ENCODE measurements around the gene INPP5A.
"Not testable (repeated sequence)": the region's sequence is repeated elsewhere in the genome, so short reads cannot be mapped to it uniquely, and the experiment has no call there.

Gene INPP5A

GRCh38 chr10:132504501-132505272, 32.9 kb upstream of the INPP5A start:
- no peak for DNase-seq (ENCODE audit: low read depth)

GRCh38 chr10:132505546-132505945, 32.0 kb upstream of the INPP5A start:
- not testable (repeated sequence) for DNase-seq (ENCODE audit: low read depth)

DNA sequence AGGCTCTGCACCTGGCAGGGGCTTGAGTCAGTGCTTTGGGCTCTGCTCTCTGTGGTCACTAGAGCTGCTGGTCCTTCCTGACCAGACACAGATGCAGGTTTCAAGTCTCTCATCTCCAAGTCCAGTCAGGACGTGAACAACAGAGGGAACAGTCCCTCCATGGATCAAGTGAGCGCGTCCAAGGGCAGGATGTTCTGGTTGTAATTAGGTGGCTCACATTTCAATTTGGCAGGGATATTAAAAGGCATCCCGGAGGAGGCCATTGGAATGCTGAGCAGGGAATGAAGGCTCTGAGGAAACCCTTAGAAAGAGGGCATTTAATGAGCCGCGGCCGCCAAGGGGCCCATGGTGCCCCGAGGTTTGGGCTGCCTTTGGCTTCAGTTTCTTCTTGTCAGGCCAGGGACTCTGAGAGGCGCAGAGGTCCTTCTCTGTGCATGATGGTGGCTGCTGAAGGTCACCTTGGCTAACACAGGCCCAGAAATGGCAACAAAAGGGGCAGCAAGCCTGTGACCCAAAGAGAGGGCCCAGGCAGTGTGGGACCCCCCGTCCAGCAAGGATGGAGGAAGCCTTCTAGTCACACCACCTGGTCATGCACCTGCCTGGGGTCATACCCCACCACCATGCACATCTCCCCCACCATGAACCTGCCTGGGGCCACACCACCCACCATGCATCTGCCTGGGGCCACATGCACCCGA, 30.7 kb upstream of the INPP5A start:
- no peak for DNase-seq (ENCODE audit: low read depth)

- DNase-seq (ENCODE audit: low read depth): no peak
Measured at GRCh38 chr10:132507409-132507955, 30.1 kb upstream of the INPP5A start.

- DNase-seq (ENCODE audit: low read depth): no peak
Measured at GRCh38 chr10:132507956-132508490, 29.6 kb upstream of the INPP5A start.

DNA sequence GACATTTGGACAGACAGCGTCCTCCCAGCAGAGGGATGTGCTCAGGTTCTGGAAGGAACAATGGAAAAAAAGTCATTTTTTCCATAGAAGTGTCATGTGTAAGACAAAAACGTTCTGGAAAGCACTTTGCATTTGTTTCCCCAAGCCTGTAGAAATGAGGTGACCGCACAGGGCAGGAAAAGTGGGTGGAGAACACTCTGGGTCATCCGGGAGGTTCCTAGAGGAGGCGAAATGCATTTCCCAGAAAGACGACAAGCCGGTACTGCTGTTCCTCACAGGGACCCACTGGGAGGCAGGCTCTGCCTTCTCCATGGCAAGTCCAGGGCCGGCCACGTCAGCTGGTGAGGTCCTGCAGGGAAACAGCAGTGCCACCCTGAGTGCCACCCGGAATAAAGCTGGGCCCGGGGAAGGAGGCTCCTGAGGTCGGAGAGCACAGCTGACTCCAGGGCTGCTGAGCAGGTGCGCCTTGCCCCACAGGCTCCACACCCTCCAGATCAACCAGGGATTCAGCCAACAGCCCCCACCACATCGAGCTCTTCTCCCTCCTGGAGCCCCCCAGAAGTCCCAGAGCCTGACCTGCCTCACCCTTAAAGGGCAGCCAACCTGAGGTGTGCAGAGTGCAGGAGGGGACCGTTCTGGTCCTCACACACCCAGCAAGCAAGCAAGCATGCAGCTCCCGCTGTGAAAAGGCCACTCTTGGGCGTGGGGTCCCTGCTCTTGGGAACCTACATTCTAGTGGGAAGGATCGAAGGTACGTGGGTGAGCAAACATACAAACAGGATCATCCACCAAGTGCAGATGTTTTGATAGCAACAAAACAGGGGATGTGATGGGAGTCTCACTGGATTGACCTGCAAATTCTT, 28.8 kb upstream of the INPP5A start:
- no peak for DNase-seq (ENCODE audit: low read depth)

GRCh38 chr10:132509506-132510173, 27.9 kb upstream of the INPP5A start:
- DNase-seq (ENCODE audit: low read depth): no peak

- DNase-seq (ENCODE audit: low read depth): no peak
Measured at GRCh38 chr10:132510174-132510611, 27.4 kb upstream of the INPP5A start.

DNA sequence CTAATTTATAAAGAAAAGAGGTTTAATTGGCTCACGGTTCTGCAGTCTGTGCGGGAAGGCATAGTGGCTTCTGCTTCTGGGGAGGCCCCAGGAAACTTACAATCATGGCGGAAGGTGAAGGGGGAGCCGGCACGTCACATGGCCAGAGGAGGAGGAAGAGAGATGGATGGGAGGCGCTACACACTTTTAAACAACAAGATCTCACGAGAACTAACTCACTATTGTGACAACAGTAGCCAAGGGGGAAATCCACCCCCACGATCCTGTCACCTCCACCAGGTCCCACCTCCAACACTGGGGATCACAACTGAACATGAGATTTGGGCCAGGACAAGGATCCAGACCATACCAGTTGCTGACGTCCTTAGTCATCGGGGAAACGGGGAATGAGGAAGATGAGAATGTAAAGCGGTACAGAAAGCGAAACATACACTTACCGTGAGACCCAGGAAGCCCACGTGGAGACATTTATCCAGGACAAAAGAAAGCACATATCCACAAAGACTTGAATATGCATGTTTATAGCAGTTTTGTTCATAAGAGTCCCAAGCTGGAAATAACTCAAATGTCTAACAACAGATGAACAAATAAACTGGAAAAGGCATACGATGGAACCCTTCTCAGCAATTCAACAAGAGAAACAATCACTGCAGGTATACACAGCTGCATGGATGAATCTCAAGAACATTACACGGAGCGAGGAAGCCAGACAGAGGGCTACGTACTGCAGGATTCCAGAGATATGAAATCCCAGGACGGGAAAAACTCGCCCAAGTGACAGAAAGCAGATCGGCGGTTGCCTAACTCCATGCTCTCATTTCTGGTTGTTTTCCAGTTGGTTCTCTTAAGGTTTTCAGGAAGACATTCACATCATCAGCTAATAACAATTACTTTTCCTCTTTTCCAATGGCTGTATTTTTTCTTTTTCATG, 26.2 kb upstream of the INPP5A start:
- no peak for DNase-seq (ENCODE audit: low read depth)

DNA sequence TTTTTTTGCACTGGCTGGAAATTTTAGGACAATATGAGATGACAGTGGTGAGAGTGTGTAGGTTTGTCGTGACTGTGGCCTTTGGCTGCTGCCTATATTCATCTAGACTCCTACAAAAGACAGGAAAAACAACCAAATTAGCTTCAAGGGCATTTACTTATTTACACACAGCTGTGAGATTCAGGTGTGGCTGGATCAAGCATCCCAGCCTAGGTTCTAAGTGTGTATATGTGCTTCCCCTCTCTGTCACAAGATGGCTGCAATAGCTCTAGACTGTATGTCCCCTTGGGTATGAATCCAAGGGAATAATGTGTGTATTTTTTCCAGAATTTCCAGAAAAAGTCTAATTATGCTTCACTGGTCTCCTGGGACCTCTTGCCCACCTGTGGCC, 25.5 kb upstream of the INPP5A start:
- no peak for DNase-seq (ENCODE audit: low read depth)

- DNase-seq (ENCODE audit: low read depth): no peak
Measured at GRCh38 chr10:132512693-132513345, 24.8 kb upstream of the INPP5A start.

DNA sequence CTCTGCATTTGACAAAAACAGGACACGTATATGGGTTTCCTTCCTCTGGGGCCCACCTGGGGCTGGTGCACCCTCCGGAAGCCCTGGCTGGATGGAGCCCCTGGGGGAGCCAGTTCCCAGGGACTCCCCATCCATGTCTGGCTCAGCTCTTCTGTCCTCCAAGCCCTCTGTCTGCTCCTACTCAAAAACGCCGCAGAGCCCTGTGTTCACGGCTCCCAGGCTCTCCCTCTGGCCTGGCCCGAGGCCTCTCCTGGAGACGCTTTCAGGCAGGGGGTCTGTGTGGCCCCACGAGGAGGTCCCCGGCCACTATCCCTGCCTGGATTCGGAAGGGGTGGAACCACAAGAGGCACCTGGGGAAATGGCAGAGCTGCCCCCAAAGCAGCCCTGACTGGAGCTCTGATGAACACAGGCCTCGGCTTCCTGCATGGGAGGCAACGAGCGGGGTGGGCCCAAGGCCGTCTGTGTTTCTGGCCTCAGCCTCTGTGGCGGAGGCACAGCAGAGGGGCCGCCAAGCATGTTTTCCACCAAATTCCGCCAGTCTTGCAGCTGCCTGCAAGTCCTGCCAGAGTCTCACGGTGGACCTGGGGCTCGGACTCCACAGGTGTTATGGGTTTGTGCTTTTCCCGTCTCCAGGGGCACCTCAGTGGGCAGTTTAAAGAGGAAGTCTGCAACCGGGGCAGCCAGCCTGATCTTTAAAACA, 22.6 kb upstream of the INPP5A start:
- no peak for DNase-seq (ENCODE audit: low read depth)

DNA sequence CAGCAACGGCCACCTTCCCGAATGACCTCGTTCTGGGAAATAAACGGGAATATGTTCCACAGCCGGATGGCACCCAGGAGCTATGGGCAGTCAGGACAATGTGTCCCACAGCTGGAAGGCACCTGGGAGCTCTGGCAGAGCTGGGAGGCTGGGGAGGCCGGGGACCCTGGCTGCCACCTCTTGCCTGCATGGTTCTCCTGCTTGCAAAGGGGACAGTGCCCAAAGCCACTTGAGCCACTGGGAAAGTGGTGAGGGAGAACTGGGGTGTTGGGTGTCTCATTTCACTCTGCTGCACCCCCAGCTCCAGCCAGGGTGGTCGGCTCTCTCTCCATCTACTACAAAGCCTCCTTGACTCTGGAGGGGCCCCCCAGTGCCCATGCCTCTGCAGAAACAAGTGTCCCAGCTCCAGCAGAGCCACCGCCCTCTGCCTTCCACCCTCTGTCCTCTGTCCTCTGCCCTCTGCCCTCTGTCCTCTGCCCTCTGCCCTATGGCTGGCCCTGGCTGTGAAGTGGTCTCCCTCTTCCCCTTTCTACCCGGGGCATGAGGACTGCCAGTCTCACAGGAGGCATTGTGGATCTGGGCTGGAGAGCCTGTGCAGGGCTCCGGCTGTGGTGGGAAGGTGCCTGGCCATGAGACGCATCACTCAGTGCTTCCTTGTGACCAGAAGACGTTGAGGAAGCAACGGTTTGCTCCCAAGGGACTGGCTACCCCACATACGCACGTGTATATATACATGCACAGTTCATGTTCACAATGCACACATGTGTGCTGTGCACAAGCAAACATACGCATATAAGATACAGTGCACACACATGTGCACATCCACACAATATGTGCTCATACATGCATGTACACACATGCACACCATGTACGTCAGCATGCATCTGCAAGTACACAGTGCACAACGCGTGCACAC, 21.5 kb upstream of the INPP5A start:
- no peak for DNase-seq (ENCODE audit: low read depth)

DNA sequence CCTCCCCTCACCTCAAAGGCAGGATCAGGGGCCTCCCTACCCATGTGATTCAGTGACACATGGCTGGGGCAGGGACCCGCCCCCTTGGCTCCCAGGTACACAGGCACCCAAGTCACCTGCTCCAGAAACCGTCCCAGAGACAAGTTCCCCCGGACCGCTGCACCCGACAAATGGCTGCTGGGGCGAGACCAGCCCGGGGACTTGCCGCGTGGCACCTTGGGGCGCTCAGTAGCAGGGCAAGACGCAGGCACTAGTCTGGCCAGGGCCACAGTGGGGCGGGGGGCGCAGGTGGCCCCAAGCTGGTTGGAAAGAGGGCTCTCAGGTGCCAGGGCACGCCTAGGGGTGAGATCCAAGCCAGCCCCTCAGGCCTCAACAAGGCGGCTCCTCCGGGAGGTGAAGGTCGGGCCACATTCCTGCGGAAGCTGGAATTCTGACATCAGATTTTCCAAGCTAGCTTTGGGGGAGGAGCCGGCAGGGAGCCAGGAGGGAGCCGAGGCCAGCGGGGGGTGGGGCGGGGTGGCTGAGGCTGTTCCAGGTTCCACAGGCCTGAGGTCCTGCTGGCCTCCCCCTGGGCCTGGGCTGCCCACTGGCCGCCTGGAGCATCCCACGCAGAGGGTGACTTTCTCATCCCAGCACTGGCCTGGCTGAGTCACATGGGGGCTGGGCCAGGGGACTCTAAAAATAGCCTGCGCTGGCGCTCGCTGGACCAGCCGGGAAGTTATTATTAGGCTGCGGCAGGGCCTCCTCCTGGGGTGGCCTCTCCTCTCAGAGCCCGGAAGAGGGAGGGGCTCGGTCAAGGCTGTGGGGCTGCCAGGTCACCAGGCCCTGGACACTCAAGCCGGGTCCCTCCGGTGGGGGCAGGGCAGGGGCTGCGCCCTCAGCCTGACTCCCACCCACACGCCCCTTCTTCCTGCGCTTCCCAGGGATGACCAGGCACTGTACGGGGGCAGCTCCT, 20.5 kb upstream of the INPP5A start:
- peak; percentile 76 for DNase-seq (ENCODE audit: low read depth)

GRCh38 chr10:132517951-132518521, 19.6 kb upstream of the INPP5A start:
- DNase-seq (ENCODE audit: low read depth): no peak

DNA sequence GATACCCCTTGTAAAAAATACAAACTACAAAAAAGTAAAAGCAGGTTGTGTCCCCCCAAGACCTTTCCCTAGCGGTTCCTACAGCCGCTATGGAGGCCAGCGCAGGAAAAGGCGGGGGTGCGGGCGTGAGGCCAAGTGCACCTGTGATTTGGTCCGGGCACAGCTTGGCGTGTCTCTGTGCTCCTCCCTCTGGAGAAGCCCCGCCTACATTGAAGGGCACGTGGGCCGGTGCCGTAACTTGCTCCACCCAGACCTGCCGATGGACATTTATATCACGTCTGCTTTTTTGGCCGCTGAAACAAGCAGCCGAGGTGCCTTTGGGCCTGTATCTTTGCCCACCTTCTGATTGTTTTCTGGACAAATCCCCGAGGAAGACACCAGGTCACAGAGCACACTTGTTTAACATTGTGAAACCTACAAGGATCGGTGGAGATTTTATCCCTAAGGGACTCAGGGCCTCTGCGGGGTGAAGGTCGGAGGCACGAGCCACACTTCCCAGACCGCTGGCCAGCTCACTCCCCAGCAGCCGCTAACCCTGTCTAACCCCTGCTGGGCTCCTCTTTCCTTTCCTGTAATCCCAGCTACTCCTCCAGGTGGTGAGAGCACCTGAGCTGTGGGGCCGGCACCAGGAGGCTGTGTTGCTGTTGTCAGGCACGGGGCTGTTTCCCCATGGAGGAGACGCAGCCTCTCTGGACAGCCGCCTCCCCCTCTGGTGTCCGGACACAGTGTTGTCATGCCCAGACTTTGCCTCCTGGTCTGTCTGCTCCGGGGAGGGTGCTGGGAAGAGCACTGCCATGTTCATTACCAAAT, 18.8 kb upstream of the INPP5A start:
- DNase-seq (ENCODE audit: low read depth): no peak

Measured in HS-5 (cell line).